ENCODE measurements around the gene MAPRE3.
A peak's percentile ranks its signal among the peaks of the same experiment; 100 is the strongest.

The MAPRE3 gene

DNA sequence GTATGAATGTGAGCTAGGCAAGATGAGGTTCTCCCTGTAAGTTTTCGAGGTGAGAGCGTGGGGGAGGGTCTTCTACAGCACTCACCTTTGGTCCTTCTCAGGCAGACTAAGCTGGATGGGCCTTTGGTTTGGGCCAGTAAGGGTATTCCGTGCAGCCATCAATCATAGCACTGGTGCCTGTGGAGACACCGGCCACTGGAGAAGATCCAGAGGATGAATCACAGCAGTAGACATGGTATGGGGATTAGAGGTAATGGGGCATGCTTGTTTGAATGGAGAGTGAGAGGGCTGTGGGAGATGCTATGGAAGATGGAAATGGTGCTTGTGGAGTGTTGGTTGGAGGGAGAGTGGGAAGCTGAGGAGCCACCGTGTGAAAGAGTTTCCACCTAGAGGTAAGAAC is 16.1 kb downstream of the MAPRE3 start:
- no peak for DNase-seq

DNA sequence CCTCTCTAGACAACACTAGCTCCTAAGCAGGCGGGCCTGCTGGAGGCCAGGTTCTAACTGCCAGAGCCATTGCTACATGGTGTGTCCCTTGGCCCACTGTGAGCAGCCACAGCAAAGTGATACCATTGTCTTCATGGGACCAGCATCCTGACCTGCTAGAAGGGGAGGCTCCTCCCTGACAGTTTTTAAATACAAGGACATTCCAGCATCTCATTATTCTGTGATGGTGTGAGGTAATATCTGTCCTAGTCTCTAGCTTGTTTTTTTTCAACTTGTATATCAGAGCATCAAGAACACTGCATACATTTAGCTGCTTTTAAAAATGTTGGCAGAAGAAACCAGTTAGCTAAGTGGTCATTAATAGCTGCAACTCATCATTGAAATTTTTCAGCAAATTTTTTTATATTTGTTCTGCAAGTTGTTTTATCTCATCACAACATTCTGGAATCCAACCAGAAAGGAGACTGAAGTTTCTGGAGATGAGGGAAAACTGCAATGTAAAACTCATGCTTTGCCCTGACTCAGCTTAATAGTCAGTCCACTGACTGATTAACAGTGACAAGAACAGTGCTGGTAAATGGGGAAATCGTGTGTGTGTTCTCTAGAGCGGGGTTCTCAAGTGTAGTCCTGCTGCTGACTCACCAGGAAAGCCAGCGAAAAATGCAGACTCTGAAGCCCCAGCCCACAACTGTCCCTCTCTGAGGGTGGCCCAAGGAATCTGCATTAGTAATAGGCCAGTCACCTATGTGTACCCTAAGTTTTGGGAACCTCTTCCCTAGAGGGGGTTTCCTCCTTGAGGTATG is 17.8 kb downstream of the MAPRE3 start:
- no peak for DNase-seq

DNA sequence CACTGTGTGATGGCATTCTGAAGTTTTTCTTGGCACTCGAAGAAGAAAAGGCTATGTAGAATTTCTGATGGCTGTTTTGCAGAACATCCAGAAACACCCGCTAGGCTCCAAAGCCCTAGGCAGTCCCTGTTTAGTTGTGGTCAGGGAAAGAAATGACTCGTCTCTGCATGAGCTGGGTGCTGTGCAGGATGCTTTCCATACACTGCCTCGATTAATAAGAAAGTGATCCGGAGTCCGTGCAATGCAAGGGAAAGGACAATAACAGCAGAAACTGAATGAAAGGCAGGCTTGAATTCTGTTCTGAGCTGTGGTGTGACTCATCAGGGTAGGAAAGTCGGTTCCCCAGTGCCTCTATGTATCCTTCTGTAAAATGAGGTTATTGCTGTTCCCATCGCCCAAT is 18.7 kb downstream of the MAPRE3 start:
- DNase-seq: no peak

DNA sequence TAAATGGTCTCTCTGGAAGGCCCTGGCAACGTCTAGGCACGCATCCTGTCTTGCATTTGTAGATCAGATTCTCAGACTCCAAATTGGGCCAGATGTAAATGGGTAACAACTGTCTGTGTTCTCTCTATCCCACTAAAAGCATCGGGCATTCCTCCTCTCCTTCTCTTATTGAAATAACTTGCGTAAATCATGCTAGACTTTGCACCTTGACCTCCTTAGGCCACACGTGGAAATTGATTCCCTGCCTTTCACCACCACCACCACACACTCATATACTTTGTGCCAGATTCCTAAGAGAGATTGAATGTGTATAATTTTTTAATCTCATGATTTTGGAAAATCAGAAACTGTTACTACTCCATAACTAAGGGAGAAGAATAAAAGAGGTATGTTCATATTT is 21.3 kb downstream of the MAPRE3 start:
- DNase-seq: no peak

DNA sequence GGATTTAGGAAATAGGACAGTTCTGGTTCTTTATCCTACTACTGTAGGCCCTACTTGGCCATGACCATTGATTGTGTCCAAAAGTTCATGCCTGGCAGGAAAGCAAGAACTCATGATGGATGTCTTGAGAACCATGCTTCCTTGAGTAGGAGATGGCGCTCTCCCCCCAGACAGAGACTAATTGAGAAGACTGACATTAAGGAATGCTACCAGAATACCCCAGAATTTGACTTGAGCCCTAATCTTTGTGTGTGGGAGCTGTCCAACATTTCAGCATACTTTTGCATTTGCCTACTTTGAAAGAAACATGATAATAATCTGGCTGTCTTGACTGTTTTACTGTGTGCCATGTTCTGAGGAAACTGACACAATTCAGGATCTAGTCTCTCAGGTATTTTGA is 23.3 kb downstream of the MAPRE3 start:
- no peak for DNase-seq

DNA sequence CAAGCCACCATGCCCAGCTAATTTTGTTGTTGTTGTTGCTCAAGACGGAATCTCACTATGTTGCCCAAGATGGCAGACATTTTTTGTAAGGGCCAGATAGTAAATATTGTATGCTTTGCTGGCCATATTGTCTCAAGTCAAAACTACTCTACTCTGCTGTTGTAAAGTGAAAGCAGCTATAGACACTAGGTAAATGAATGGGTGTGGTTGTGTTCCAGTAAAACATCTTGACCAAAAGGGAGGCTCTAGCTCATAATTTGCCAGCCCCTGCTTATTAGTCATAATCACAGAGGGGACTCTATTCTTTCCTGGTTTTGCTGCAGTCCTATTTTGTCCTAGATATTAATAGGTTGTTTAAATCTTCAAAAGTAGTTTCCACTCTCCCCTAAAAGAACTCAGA is 24.5 kb downstream of the MAPRE3 start:
- DNase-seq: no peak

DNA sequence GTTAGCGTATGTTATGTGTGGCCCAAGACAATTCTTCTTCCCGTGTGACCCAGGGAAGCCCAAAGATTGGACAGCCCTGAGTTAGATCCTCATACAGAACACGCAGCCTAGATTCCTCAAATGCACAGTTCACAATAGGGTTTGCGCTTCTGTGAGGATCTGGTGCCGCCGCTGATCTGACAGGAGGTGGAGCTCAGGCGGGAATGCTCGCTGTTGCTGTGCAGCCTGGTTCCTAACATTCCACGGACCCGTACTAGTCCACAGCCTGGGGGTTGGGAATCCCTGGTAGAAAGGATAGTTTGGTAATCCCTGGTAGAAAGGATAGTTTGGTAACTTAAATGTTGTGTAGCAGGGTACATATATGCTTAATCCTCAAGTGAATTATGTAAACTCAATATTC is 27.0 kb downstream of the MAPRE3 start:
- no peak for DNase-seq

DNA sequence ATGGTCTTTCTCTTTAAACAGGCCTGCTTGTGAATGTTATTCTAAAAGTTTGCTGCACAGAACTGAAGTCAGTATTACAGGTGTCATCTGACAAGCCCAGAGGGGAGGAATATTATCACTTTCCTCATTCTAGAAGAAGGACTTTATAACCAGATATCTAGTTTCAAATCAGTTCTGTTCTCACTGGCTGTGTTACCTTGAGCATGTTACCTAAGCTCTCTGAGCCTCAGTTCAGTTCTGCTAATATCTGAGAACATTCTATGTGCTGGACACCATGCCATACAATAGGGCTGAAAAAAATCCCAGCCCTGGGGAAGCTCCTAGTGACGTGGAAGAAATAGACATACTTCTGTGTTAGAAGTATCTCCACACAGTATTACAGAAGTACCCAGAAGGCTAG is 27.9 kb downstream of the MAPRE3 start:
- DNase-seq: no peak

DNA sequence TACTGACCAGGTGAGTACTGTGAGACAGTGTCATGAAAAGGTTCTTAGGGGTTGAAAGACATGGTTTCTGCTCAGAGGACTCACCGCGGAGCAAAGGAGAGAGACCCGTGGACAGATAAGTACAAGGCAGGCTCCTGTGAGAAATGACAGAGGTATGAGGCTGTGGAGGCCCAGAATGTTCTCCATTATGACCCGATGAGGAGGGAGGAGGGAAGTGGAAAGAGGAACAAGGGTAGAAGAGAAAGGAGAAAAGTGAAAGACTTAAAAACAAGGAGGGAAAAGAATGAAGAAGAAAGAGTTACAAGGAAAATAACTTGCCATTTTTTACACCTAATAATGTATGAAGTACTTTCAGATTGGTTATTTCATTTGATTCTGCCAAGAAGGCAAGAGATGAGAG is 29.8 kb downstream of the MAPRE3 start:
- DNase-seq: no peak

DNA sequence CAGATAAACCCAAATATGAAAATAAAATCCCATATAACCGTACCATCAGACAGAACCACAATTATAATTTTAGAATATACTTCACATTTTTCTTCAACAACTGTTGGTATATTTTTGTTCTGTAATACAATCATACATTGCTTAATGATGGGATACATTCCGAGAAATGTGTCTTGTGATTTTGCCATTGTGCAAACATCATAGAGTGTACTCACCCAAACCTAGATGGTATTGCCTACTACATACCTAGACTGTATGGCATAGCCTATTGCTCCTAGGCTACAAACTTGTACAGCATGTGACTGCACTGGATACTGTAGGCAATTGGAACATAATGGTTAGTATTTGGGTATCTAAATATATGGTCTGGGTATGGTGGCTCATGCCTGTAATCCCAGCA is 30.6 kb downstream of the MAPRE3 start:
- no peak for DNase-seq

DNA sequence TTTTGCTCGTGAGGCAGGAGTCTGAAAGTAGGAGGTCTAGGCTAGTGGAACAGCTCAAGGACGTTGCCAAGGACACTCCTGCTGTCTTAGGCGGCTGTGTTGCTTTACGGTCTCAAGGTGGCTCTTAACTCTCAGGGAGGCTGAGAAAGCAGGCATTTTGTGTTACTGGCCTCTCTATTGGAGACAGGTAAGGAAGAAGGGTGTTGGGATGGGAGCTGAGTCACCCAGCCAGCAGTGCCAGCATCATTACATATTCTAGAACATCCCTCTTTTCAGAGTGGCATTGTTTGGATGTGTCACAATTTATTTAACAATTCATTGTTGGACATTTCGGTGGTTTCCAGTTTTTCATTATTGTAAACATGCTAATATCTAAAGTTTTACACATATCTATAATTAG is 31.5 kb downstream of the MAPRE3 start:
- no peak for DNase-seq

DNA sequence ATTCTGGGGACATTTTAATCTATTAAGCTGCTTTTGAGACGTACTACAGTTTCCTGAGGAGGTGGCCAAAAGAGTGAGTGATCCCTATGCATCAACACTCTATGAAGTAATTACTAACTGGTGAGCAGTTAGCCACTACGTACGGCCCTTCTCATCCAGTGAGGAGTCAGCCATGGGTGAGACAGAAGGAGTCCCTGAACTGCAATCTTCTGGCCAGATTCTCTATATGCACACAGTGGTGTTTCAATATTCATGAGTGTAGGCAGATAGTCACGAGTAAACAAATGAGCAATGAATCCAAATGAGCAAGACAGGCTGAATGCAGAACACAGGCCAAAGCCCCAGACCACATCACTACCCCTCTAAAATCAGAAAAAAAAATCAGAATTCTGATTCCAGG is 32.6 kb downstream of the MAPRE3 start:
- DNase-seq: no peak

DNA sequence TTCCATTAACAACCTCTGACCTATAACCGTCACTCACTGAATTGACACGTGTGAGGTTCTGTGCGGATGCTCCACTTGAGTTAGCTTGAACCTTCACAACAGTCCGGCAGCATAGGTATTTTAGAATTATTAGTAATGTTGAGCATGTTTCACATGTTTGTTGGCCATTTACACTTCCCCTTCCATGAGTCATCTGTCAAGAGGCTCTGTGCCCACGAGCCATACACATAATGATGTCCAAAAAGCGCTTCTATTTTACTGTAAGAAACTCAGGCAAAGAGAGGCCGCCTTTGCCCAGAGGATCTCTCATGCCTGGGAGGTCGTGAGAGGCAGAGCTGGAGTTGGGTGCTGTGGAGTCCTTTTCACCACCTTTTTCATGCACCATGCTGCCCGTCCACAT is 33.4 kb downstream of the MAPRE3 start:
- DNase-seq: no peak

DNA sequence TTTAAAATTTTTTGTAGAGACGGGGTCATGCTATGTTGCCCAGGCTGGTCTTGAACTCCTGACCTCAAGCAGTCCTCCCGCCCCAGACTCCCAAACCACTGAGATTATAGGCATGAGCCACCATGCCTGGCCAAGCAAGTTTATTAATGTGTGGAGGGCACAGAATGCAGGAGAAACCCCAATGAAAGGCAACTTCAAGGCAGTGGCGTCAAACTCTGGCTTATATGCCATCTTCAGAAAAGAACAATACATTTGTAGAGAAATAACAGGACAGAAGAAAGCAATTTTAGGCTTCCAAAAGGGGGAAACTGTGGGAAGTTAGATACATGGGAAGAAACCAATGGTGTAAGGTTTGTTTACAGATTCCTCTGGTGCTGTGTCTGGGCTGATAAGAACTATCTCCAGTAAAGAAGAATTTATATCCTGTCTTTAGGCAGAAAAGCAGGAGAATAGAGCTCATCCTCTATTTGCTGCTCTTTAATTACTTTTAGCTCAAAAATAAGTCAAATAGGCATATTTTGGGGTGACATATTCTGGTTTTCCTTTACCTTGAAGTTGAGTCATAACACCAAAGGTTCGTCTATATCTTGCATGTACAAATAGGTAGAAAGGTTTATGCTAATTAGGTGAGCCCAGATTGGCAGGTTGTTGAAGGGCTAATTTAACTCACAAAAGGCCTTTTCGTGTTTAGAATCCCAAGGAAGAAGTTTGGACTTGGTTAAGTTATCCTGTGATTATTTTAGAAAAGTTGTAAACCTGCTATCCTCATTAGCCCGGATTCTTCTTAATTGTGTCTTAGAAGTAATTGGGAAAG is 36.4 kb downstream of the MAPRE3 start:
- no peak for DNase-seq

DNA sequence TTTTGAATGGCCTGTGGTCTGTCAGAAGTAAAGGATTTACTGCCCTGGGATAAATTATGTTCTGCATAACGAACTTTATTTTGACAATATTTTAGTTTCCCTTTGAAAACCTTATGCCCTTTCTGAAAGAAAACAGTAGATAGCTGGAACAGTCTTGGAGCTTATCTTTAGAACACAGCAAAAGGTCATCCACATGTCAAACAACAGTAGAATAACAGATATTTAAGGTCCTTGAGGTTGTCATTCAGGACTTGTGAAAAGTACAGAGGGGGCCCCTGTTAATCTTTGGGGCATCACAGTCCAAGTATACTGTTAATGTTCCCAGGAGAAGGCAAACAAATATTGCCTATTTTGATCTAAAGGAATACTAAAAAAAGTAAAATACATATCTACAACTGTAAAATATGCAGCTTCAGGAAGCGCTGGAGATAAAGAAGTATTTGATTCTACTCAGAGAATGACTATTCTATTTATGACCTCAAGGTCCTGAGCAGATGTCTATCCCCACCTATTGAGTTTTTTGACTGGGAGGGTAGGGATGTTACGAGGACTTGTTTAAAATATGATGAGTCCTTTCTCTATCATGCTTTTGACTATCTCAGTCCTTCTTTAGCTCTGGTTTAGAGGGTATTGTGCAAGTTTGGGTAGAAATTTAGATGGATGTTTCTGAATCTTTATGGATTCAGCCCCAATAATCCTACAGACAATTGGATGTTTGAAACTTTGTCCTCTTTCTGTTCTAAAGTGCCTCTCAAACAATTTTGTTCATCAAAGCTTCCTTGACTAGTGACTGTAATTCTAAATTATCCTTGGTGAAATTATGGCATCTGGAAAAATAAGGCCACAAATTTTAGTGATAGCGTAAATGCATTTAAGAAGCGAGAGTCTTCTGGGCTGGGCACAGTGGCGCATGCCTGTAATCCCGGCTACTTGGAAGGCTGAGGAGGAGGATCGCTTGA is 37.3 kb downstream of the MAPRE3 start:
- no peak for DNase-seq

DNA sequence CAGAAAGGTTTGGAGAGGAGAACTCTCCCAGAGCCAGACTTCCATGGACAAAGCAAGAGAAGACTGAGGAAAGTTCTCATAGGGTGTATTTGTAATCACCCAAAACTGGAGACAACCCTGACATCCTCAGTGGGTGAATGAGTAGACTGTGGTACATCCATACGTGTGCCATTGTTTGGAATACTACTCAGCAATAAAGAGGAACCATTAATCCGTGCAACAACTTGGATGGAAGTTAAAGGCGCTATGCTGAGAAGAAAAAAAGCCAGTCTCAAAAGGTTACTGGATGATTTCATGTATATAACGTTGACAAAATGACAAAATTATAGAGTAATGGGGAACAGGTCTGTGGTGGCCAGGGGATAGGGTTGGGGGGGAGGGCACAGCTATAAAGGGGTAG is 38.2 kb downstream of the MAPRE3 start:
- no peak for DNase-seq

DNA sequence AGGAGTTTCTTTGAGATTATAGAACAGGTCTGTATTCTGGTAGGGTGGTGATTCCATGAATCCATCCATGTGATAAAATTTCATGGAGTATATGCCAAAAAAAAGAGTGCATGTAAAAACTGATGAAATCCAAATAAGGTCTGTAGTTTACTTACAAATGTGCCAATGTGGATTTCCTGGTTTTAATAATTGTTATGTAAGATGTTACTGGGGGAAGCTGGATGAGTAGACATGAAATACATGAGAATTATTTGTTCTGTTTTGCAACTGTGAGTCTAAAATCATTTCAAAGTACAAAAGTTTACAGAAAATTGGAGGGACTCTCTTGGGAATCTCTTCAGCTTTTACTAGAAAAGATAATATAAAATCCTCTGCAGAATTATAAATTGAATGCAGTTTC is 38.6 kb downstream of the MAPRE3 start:
- no peak for DNase-seq

DNA sequence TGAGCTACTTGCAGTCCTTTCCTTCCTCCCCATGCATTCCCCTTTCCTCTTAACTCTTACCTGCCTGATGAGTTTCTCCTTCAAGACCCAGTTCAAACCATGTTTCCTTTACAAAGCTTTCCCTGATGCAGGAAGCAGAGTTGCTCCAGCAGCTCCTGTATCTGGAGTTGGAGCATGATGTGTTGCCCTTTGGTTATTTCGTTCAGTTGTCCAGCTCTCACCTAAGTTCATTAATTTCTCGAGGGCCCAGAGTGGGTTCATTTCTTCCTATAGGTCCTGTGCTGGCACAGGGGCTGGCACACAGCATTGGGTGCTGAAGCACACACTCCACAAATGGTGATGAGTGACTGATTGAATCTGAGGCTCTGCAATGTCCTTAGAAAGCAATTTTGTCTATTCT is 39.3 kb downstream of the MAPRE3 start:
- DNase-seq: no peak

DNA sequence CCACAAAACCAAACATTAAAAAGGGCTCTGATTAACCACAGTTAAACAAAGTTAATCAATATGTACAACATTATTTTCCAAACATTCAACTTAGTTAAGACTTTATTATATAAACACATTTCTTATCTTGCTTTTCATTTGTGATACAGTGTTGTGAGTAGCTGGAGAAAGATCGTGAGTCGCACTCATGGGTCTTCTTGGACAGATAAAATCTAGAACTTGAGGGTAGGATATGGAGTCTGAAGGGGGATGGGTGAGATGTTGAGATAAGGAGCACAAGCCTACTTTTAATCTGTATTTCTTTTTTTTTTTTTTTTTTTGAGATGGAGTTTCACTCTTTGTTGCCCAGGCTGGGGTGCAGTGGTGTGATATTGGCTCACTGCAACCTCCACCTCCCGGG is 39.7 kb downstream of the MAPRE3 start:
- DNase-seq: no peak

DNA sequence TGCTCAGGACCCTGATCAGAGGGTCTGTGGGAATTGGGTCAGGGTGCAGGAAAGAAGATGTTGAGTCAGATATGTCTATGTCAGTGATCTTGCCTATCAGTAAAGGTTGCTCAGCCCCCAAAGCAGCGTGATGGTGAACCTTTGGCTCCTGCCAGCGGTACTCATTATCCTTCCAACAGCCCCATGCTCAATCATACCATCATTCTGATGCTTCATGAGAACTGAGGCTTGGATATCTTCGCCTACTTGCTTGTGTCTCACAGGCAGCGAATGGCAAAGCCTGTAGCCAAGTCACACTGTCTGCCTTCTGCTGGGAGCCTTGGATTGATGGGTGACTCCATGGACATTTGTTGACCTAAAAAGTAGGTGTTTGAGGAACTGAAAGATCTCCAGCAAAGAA is 43.3 kb downstream of the MAPRE3 start:
- DNase-seq: no peak

DNA sequence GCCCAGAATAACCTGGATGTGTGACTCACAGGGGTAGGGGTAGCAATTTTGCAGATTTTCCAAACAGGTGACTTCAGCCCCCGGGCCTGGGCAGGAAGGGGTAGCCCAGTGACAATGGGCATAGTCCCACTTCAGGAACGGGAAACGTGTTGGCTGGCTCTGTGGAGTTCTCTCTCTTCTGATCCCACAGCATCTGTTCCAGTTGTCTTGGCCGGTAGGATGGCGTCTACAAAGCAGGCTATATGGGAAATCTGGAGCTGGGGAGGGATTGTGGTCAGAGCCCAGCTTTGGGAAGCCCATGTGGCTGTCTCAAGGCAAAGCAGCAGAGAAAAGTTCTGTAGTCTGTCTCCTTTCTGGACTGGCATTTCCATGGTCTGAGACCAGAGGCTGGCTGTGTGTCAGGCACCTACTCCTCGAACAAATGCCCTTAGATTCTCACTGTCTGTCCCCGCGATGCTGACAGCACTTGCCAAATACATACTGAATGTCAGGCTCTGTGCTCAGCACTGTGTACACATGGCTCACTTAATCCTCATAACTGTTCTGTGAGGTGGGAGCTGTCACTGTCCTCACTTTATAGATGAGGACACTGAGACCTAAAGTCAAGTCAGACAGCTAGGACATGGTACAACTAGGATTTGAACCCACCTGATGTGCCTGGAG is 44.5 kb downstream of the MAPRE3 start:
- DNase-seq: no peak

DNA sequence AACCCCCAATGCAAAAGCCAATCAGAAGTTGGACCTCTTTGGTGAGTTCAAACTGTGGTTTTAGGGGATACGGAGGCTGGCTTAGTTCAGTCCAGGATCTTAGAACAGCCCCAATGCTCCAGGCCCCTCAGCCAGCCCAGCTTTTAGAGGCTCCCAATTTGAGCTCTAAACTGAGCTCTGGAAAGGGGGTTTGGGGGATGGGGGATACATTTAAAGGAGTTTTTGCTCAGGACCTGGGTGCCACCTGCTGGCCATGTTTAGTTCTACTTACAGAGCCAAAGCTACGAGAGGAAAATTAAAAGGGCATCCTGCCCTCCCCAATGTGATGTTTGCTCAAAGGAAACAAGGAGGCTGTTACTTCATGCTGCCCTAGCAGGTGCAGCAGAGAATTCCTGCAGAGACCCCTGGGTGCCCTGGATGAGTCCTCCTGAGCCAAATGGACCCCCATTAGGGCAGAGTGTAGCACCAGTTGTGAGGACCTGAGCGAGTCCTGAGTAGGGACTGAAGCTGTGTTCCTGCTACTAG is 46.4 kb downstream of the MAPRE3 start:
- peak; percentile 70 for DNase-seq

DNA sequence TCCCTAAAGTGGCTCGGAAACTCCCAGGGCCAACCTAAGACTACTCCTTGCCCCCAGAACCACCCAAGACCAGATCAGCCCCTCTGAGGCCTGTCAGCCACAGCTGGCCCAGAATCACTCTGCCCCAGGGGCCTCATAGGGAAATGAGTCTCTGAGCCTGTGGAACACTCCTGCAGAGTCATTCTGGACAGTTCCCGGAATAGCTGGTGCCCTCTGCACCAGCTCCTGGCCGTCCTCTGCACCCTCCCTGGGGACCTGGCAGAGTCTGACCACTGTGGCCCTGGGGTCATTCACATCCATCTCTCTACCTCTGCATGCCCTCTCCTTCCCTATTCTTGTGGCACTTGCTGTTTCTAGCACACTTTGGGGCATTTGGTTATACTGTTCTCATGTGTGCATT is 47.7 kb downstream of the MAPRE3 start:
- DNase-seq: no peak

All from activated CD8-positive, alpha-beta memory T cell treated with anti-CD3 and anti-CD28 coated beads for 24 hours (primary cell).